Mammary epithelial cell (primary cell): ENCODE data around the gene ADCY7.

Source experiments
- EZH2 ChIP-seq: IDR thresholded peaks from 2 replicates; pipeline ENCODE4 v1.6.1; 2012; ENCODE audit warnings: low read length, inconsistent platforms, borderline replicate concordance
- TF ChIP-seq, protein P1 (sequence below), 2 donors: IDR thresholded peaks in 1 of 2; conservative IDR thresholded peaks in 1 of 2; 2 replicates each; pipeline ENCODE4 v1.5.1; 2011 to 2012; ENCODE audit warnings: inconsistent platforms in 2 of 2, low read length in 2 of 2, mild to moderate bottlenecking in 2 of 2, control low read depth in 1 of 2, low read depth in 1 of 2; ENCODE audit not compliant: insufficient read depth in 1 of 2; ENCODE audit errors: extremely low read depth in 1 of 2

DNA sequence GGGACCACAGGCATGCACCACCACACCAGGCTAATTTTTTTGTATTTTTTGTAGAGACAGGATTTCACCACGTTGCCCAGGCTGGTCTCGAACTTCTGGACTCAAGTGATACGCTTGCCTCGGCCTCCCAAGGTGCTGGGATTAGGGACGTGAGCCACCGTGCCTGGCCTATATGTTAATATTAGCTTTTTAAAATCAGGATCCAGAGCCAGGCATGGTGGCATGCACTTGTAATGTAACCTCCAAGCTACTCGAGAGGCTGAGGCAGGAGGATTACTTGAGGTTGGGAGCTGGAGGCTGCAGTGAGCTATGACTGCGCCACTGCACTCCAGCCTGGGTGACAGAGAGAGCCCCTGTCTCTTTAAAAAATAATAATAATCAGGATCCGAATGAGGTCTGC, 8.5 kb upstream of the ADCY7 start:
- TF ChIP-seq, protein P1, sequence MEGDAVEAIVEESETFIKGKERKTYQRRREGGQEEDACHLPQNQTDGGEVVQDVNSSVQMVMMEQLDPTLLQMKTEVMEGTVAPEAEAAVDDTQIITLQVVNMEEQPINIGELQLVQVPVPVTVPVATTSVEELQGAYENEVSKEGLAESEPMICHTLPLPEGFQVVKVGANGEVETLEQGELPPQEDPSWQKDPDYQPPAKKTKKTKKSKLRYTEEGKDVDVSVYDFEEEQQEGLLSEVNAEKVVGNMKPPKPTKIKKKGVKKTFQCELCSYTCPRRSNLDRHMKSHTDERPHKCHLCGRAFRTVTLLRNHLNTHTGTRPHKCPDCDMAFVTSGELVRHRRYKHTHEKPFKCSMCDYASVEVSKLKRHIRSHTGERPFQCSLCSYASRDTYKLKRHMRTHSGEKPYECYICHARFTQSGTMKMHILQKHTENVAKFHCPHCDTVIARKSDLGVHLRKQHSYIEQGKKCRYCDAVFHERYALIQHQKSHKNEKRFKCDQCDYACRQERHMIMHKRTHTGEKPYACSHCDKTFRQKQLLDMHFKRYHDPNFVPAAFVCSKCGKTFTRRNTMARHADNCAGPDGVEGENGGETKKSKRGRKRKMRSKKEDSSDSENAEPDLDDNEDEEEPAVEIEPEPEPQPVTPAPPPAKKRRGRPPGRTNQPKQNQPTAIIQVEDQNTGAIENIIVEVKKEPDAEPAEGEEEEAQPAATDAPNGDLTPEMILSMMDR (conservative IDR thresholded peaks at IDR 0.05 in 1 of 2, IDR thresholded peaks at IDR 0.05 in 1 of 2; ENCODE audit: extremely low read depth in 1 of 2, insufficient read depth in 1 of 2, low read depth in 1 of 2, low read length in 2 of 2) = no peak
- no peak for TF ChIP-seq EZH2
